Liver (tissue), 9 donors: Measurements from ENCODE around the gene SH3BP2. TPM values are rescaled to one million over a fixed set of nuclear protein-coding genes. Genes with fewer than 3 reads are reported as not detected.

ENCODE experiments used
- DNase-seq: peaks from one replicate; pipeline ENCODE4 v3.0.0-alpha.2; 2017; ENCODE audit warnings: low spot score
- H3K27ac ChIP-seq, 2 donors: one replicate each; pipeline ENCODE4 v1.7.0; 2013; ENCODE audit warnings: inconsistent platforms in 2 of 2, low read length in 2 of 2, control low read depth in 1 of 2, low read depth in 1 of 2, mild to moderate bottlenecking in 1 of 2
- H3K27me3 ChIP-seq, 4 donors: one replicate each; pipeline versions ENCODE4 v1.6.1 to v1.7.0; 2013; ENCODE audit warnings: low read length in 3 of 4, inconsistent platforms in 1 of 4, mild to moderate bottlenecking in 1 of 4, moderate library complexity in 1 of 4; ENCODE audit not compliant: control insufficient read depth in 4 of 4, insufficient read depth in 4 of 4
- H3K36me3 ChIP-seq, 4 donors: one replicate each; pipeline versions ENCODE4 v1.6.1 to v1.7.0; 2013; ENCODE audit warnings: low read length in 3 of 4, mild to moderate bottlenecking in 3 of 4, low read depth in 1 of 4, moderate library complexity in 1 of 4; ENCODE audit not compliant: control insufficient read depth in 4 of 4, insufficient read depth in 3 of 4
- H3K4me1 ChIP-seq, 4 donors: one replicate each; pipeline versions ENCODE4 v1.6.1 to v1.7.0; 2013; ENCODE audit warnings: low read length in 3 of 4, mild to moderate bottlenecking in 3 of 4, moderate library complexity in 1 of 4; ENCODE audit not compliant: control insufficient read depth in 4 of 4, insufficient read depth in 4 of 4
- H3K4me3 ChIP-seq, 3 donors: one replicate each; pipeline versions ENCODE4 v1.6.1 to v1.7.0; 2013; ENCODE audit warnings: low read length in 3 of 3, control low read depth in 1 of 3, low read depth in 1 of 3, mild to moderate bottlenecking in 1 of 3
- H3K9ac ChIP-seq, 2 donors: one replicate each; pipeline ENCODE4 v1.7.0; 2013; ENCODE audit warnings: low read length in 2 of 2, mild to moderate bottlenecking in 2 of 2, moderate library complexity in 2 of 2, control low read depth in 1 of 2, low read depth in 1 of 2
- H3K9me3 ChIP-seq, 4 donors: one replicate each; pipeline versions ENCODE4 v1.6.1 to v1.7.0; 2013; ENCODE audit warnings: low read length in 3 of 4; ENCODE audit not compliant: control insufficient read depth in 4 of 4
- ATF3 ChIP-seq: IDR thresholded peaks from 2 replicates; pipeline ENCODE4 v1.6.1; 2016; ENCODE audit warnings: antibody characterized with exemption
- CTCF ChIP-seq: fragments of 150-350 bp; IDR thresholded peaks from 2 replicates; pipeline ENCODE4 v1.5.1; 2017; ENCODE audit warnings: improper control_type of control experiment, low read depth, low read length; ENCODE audit not compliant: missing input control
- EGR1 ChIP-seq, 2 donors: IDR thresholded peaks; 2 replicates each; pipeline ENCODE4 v1.6.1; 2016 to 2018; ENCODE audit warnings: antibody characterized with exemption in 2 of 2, low read depth in 2 of 2
- FOXA1 ChIP-seq: IDR thresholded peaks from 2 replicates; pipeline ENCODE4 v1.6.1; 2016; ENCODE audit warnings: antibody characterized with exemption
- FOXA2 ChIP-seq: IDR thresholded peaks from 2 replicates; pipeline ENCODE4 v1.6.1; 2016; ENCODE audit warnings: antibody characterized with exemption
- GABPA ChIP-seq, 2 donors: IDR thresholded peaks in 1 of 2; conservative IDR thresholded peaks in 1 of 2; 2 replicates each; pipeline ENCODE4 v1.6.1; 2016; ENCODE audit warnings: antibody characterized with exemption in 2 of 2, mild to moderate bottlenecking in 1 of 2, moderate library complexity in 1 of 2
- HNF4A ChIP-seq, 2 donors: conservative IDR thresholded peaks; 2 replicates each; pipeline ENCODE4 v1.6.1; 2016; ENCODE audit warnings: antibody characterized with exemption in 2 of 2, mild to moderate bottlenecking in 2 of 2
- JUND ChIP-seq, 2 donors: IDR thresholded peaks; 2 replicates each; pipeline ENCODE4 v1.6.1; 2016; ENCODE audit warnings: antibody characterized with exemption in 2 of 2
- MAX ChIP-seq: IDR thresholded peaks from 2 replicates; pipeline ENCODE4 v1.6.1; 2016; ENCODE audit warnings: antibody characterized with exemption
- RAD21 ChIP-seq, 2 donors: IDR thresholded peaks; 2 replicates each; pipeline ENCODE4 v1.6.1; 2016; ENCODE audit warnings: antibody characterized with exemption in 2 of 2, mild to moderate bottlenecking in 2 of 2
- REST ChIP-seq: IDR thresholded peaks from 2 replicates; pipeline ENCODE4 v1.6.1; 2016; ENCODE audit warnings: antibody characterized with exemption, mild to moderate bottlenecking
- SP1 ChIP-seq: IDR thresholded peaks from 2 replicates; pipeline ENCODE4 v1.6.1; 2018; ENCODE audit warnings: antibody characterized with exemption, mild to moderate bottlenecking
- TAF1 ChIP-seq: conservative IDR thresholded peaks from 2 replicates; pipeline ENCODE4 v1.6.1; 2016; ENCODE audit warnings: antibody characterized with exemption, mild to moderate bottlenecking
- ZBTB33 ChIP-seq: IDR thresholded peaks from 2 replicates; pipeline ENCODE4 v1.6.1; 2016; ENCODE audit warnings: antibody characterized with exemption
- WGBS: extraction: QIAGEN DNeasy Blood & Tissue Kit; methylation state at CpG from one replicate; pipeline ENCODE4 v1.1.7; 2013; 5-methylcytosine and 5-hydroxymethylcytosine counted together
- polyA plus RNA-seq, 2 donors: library from polyadenylated mRNA; stranded (reverse) in 1 of 2; unstranded in 1 of 2; fragments of 200-250 nt in 1 of 2; fragments of >200 nt in 1 of 2; fragmentation: Nextera tagmentation in 1 of 2; extraction: Ambion mirVana in 1 of 2; gene quantifications; one replicate each; pipeline versions ENCODE4 v1.2.1 to v1.2.3, GENCODE V29; 2013 to 2015
- total RNA-seq, 2 donors: library from RNA; depleted of rRNA; stranded (reverse); fragments of >200 nt; gene quantifications; one replicate each; pipeline ENCODE4 v1.2.3, GENCODE V29; 2014
- donor health status: healthy.
- donor health status: healthy.
- donor health status: healthy.
- donor health status: healthy.
- donor health status: healthy.

SH3BP2 gene
- total and polyA plus RNA-seq, 4 donors = 17.9 to 80.2 (median 38.5) TPM

GRCh38 chr4:2839060-2839459 is 46.2 kb downstream of the SH3BP2 start:
- Histone ChIP-seq H3K27ac (no peak overlapping the region), H3K9me3 (no peaks in the 10 kb centered on the region)
- 98% methylated on average over 3 of the region's 3 CpGs for WGBS

More at GRCh38 chr4:2839060-2839459, 46.2 kb downstream of the SH3BP2 start:
- DNase-seq = no peak
- Histone ChIP-seq H3K36me3 (peaks cover 0 to 11% (median 1%) of the 10 kb centered on the region in 4 donors), H3K4me3 (no peak overlapping the region), H3K27me3 (no peaks in the 10 kb centered on the region), H3K4me1 (peaks cover 11 to 41% (median 22%) of the 10 kb centered on the region in 4 donors), H3K9ac (no peak overlapping the region)
- TF ChIP-seq REST (no peak), ZBTB33 (no peak), ATF3 (no peak), FOXA1 (no peak), SP1 (no peak), HNF4A (conservative IDR thresholded peaks at IDR 0.05) (no peak), GABPA (IDR thresholded peaks at IDR 0.05 in 1 of 2, conservative IDR thresholded peaks at IDR 0.05 in 1 of 2) (no peak), FOXA2 (no peak), RAD21 (IDR thresholded peaks at IDR 0.05) (no peak), EGR1 (IDR thresholded peaks at IDR 0.05; ENCODE audit: low read depth in 2 of 2) (no peak), MAX (no peak), TAF1 (no peak), JUND (IDR thresholded peaks at IDR 0.05) (no peak), CTCF (no peak)
